Smooth muscle cell of the pulmonary artery (primary cell): ENCODE results near the gene YIPF6. TPM values are rescaled to one million over a fixed set of nuclear protein-coding genes. Genes with fewer than 3 reads are reported as not detected.

ENCODE experiments used
- total RNA-seq: library from RNA; depleted of rRNA; stranded (reverse); fragments of >200 nt; gene quantifications from 2 replicates; pipeline ENCODE4 v1.2.3, GENCODE V29; 2014

Gene YIPF6, protein sequence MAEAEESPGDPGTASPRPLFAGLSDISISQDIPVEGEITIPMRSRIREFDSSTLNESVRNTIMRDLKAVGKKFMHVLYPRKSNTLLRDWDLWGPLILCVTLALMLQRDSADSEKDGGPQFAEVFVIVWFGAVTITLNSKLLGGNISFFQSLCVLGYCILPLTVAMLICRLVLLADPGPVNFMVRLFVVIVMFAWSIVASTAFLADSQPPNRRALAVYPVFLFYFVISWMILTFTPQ
- total RNA-seq = 34.8 and 40.2 TPM in 2 replicates

GRCh38 chrX:68498508-68499379, at the start of gene YIPF6:
Gene YIPF6 (plus strand): TSS chrX:68499051. CDS start chrX:68499067, 16 bp downstream.

Other genes with a start within 250 kb of the YIPF6 start
- gene OPHN1, start 65.6 kb upstream of the YIPF6 start, total RNA-seq = 5.9 and 11.9 TPM in 2 replicates
- 1.6 and 3.1 TPM in 2 replicates for gene STARD8, start 148.6 kb downstream of the YIPF6 start, total RNA-seq